HEK293 (cell line): ENCODE data around the gene CAND2.

Experiments
- EGR2 ChIP-seq: fragments of 450-650 bp; formaldehyde crosslinking; IDR thresholded peaks from 2 replicates; pipeline ENCODE4 v1.5.1; 2016; ENCODE audit warnings: low read depth, missing biosample characterization, missing genetic modification characterization
- GLI2 ChIP-seq: fragments of 450-650 bp; formaldehyde crosslinking; IDR thresholded peaks from 2 replicates; pipeline ENCODE4; 2017; ENCODE audit warnings: missing biosample characterization, missing genetic modification characterization, low read depth, borderline replicate concordance
- KLF10 ChIP-seq: fragments of 450-650 bp; IDR thresholded peaks from 2 replicates; pipeline ENCODE4 v1.5.1; 2018; ENCODE audit warnings: missing biosample characterization, mild to moderate bottlenecking, missing genetic modification characterization
- MEIS1 ChIP-seq: sonication (generic); formaldehyde crosslinking; IDR thresholded peaks from 2 replicates; pipeline ENCODE4 v1.8.1; 2022; ENCODE audit warnings: missing genetic modification reagents, mild to moderate bottlenecking, borderline replicate concordance
- SALL2 ChIP-seq: fragments of 450-650 bp; formaldehyde crosslinking; IDR thresholded peaks from 2 replicates; pipeline ENCODE4 v1.5.0; 2017; ENCODE audit warnings: missing biosample characterization, mild to moderate bottlenecking, missing genetic modification characterization, borderline replicate concordance
- SCRT1 ChIP-seq: fragments of 450-650 bp; formaldehyde crosslinking; IDR thresholded peaks from 2 replicates; pipeline ENCODE4 v1.5.1; 2016; ENCODE audit warnings: missing biosample characterization, missing genetic modification characterization, borderline replicate concordance
- SETDB1 ChIP-seq: IDR thresholded peaks from one replicate; pipeline ENCODE4 v1.6.1; 2017; ENCODE audit warnings: mild to moderate bottlenecking, low read length, moderate library complexity, mixed read lengths; ENCODE audit not compliant: insufficient read length
- TRIM28 ChIP-seq: IDR thresholded peaks from 2 replicates; pipeline ENCODE4 v1.6.1; 2011; ENCODE audit warnings: low read length, control low read depth, borderline replicate concordance
- YY1 ChIP-seq: fragments of 450-650 bp; formaldehyde crosslinking; IDR thresholded peaks from 2 replicates; pipeline ENCODE4 v1.5.1; 2018; ENCODE audit warnings: missing biosample characterization, missing genetic modification characterization
- ZBTB7A ChIP-seq: fragments of 450-650 bp; formaldehyde crosslinking; IDR thresholded peaks from 2 replicates; pipeline ENCODE4 v1.5.1; 2016; ENCODE audit warnings: low read depth, missing biosample characterization, missing genetic modification characterization
- ZNF146 ChIP-seq: fragments of 450-650 bp; formaldehyde crosslinking; IDR thresholded peaks from 2 replicates; pipeline ENCODE4 v1.5.1; 2016; ENCODE audit warnings: missing biosample characterization, missing genetic modification characterization
- ZNF157 ChIP-seq: fragments of 450-650 bp; formaldehyde crosslinking; IDR thresholded peaks from 2 replicates; pipeline ENCODE4 v1.5.1; 2016; ENCODE audit warnings: missing biosample characterization, missing genetic modification characterization
- ZNF18 ChIP-seq: fragments of 450-650 bp; formaldehyde crosslinking; IDR thresholded peaks from 2 replicates; pipeline ENCODE4 v1.5.1; 2016; ENCODE audit warnings: missing biosample characterization, missing genetic modification characterization
- ZNF2 ChIP-seq: fragments of 450-650 bp; formaldehyde crosslinking; IDR thresholded peaks from 2 replicates; pipeline ENCODE4 v1.5.1; 2016; ENCODE audit warnings: missing biosample characterization, missing genetic modification characterization
- ZNF214 ChIP-seq: fragments of 450-650 bp; formaldehyde crosslinking; IDR thresholded peaks from 2 replicates; pipeline ENCODE4 v1.5.1; 2017; ENCODE audit warnings: missing biosample characterization, mild to moderate bottlenecking, missing genetic modification characterization, borderline replicate concordance
- ZNF221 ChIP-seq: fragments of 450-650 bp; formaldehyde crosslinking; IDR thresholded peaks from 2 replicates; pipeline ENCODE4 v1.5.1; 2017; ENCODE audit warnings: missing biosample characterization, missing genetic modification characterization, borderline replicate concordance
- ZNF354C ChIP-seq: fragments of 450-650 bp; formaldehyde crosslinking; IDR thresholded peaks from 2 replicates; pipeline ENCODE4 v1.5.1; 2016; ENCODE audit warnings: missing biosample characterization, missing genetic modification characterization, low read depth, borderline replicate concordance
- ZNF394 ChIP-seq: fragments of 450-650 bp; formaldehyde crosslinking; IDR thresholded peaks from 2 replicates; pipeline ENCODE4 v1.5.1; 2016; ENCODE audit warnings: missing biosample characterization, missing genetic modification characterization, mild to moderate bottlenecking, moderate library complexity, borderline replicate concordance
- ZNF549 ChIP-seq: fragments of 450-650 bp; IDR thresholded peaks from 2 replicates; pipeline ENCODE4 v1.5.1; 2018; ENCODE audit warnings: missing biosample characterization, missing genetic modification characterization, mild to moderate bottlenecking, inconsistent platforms, moderate library complexity
- ZNF558 ChIP-seq: fragments of 450-650 bp; formaldehyde crosslinking; IDR thresholded peaks from 2 replicates; pipeline ENCODE4 v1.5.1; 2016; ENCODE audit warnings: missing biosample characterization, missing genetic modification characterization
- ZNF571 ChIP-seq: fragments of 450-650 bp; formaldehyde crosslinking; IDR thresholded peaks from 2 replicates; pipeline ENCODE4 v1.5.0; 2017; ENCODE audit warnings: missing biosample characterization, missing genetic modification characterization
- ZNF600 ChIP-seq: fragments of 450-650 bp; formaldehyde crosslinking; IDR thresholded peaks from 2 replicates; pipeline ENCODE4 v1.5.1; 2016; ENCODE audit warnings: missing biosample characterization, missing genetic modification characterization
- ZNF610 ChIP-seq: fragments of 450-650 bp; formaldehyde crosslinking; IDR thresholded peaks from 2 replicates; pipeline ENCODE4 v1.5.1; 2016; ENCODE audit warnings: missing biosample characterization, missing genetic modification characterization, borderline replicate concordance
- ZNF629 ChIP-seq: fragments of 450-650 bp; formaldehyde crosslinking; IDR thresholded peaks from 2 replicates; pipeline ENCODE4 v1.5.1; 2017; ENCODE audit warnings: missing biosample characterization, missing genetic modification characterization
- ZNF664 ChIP-seq: fragments of 450-650 bp; formaldehyde crosslinking; IDR thresholded peaks from 2 replicates; pipeline ENCODE4 v1.5.1; 2016; ENCODE audit warnings: missing biosample characterization, missing genetic modification characterization
- ZNF677 ChIP-seq: fragments of 450-650 bp; IDR thresholded peaks from 2 replicates; pipeline ENCODE4 v1.5.0; 2018; ENCODE audit warnings: missing biosample characterization, mild to moderate bottlenecking, missing genetic modification characterization, moderate library complexity
- ZNF837 ChIP-seq: fragments of 450-650 bp; formaldehyde crosslinking; IDR thresholded peaks from 2 replicates; pipeline ENCODE4 v1.5.1; 2016; ENCODE audit warnings: missing biosample characterization, missing genetic modification characterization
- ZNF843 ChIP-seq: fragments of 450-650 bp; formaldehyde crosslinking; IDR thresholded peaks from 2 replicates; pipeline ENCODE4 v1.5.1; 2016; ENCODE audit warnings: missing biosample characterization, missing genetic modification characterization
- TF ChIP-seq, protein P1 (sequence below): fragments of 450-650 bp; formaldehyde crosslinking; IDR thresholded peaks from 2 replicates; pipeline ENCODE4 v1.5.1; 2016; ENCODE audit warnings: missing biosample characterization, missing genetic modification characterization, low read depth
- TF ChIP-seq, protein P2 (sequence below): fragments of 450-650 bp; formaldehyde crosslinking; IDR thresholded peaks from 2 replicates; pipeline ENCODE4 v1.5.1; 2016; ENCODE audit warnings: missing biosample characterization, missing genetic modification characterization
- TF ChIP-seq, protein P3 (sequence below): sonication (generic); formaldehyde crosslinking; IDR thresholded peaks from 2 replicates; pipeline ENCODE4 v1.8.1; 2022; ENCODE audit warnings: mild to moderate bottlenecking, moderate library complexity, missing genetic modification reagents
- TF ChIP-seq, protein P4 (sequence below): fragments of 450-650 bp; formaldehyde crosslinking; IDR thresholded peaks from 2 replicates; pipeline ENCODE4 v1.5.1; 2016; ENCODE audit warnings: missing biosample characterization, missing genetic modification characterization

The CAND2 gene

GRCh38 chr3:12841149-12841969, 44.9 kb downstream of the CAND2 start, which contains the start of gene RPL32 (continued):
- TF ChIP-seq, protein P1, sequence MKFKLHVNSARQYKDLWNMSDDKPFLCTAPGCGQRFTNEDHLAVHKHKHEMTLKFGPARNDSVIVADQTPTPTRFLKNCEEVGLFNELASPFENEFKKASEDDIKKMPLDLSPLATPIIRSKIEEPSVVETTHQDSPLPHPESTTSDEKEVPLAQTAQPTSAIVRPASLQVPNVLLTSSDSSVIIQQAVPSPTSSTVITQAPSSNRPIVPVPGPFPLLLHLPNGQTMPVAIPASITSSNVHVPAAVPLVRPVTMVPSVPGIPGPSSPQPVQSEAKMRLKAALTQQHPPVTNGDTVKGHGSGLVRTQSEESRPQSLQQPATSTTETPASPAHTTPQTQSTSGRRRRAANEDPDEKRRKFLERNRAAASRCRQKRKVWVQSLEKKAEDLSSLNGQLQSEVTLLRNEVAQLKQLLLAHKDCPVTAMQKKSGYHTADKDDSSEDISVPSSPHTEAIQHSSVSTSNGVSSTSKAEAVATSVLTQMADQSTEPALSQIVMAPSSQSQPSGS (tag by site-specific recombination) = no peak
- TF ChIP-seq ZNF571 (tag by site-specific recombination) (no peak), ZNF146 (tag by site-specific recombination) (no peak), SALL2 (tag by site-specific recombination) (0 out of 2 replicates have a peak, but pooled peaks have one; percentile 10), SCRT1 (tag by site-specific recombination) (no peak), ZNF157 (tag by site-specific recombination) (no peak), ZNF610 (tag by site-specific recombination) (peak; percentile 18; the same call in 1 of the 2 replicates), ZNF18 (tag by site-specific recombination) (no peak), ZNF549 (no peak), MEIS1 (CRISPR knock-in tag) (no peak), ZNF2 (peak; percentile 72), ZNF394 (peak; percentile 55; the same call in 1 of the 2 replicates), ZNF677 (tag by site-specific recombination) (no peak), GLI2 (tag by site-specific recombination) (0 out of 2 replicates have a peak, but pooled peaks have one; percentile 59), YY1 (tag by site-specific recombination) (peak; percentile 86), ZNF629 (peak; percentile 80), ZNF214 (tag by site-specific recombination) (no peak), SETDB1 (peak; percentile 13), ZNF837 (tag by site-specific recombination) (no peak), ZNF558 (tag by site-specific recombination) (peak; percentile 25; the same call in 1 of the 2 replicates), ZNF354C (tag by site-specific recombination) (no peak), ZBTB7A (no peak), KLF10 (peak; percentile 83), TRIM28 (no peak), ZNF221 (tag by site-specific recombination) (no peak), ZNF600 (tag by site-specific recombination) (peak; percentile 44), ZNF664 (tag by site-specific recombination) (0 out of 2 replicates have a peak, but pooled peaks have one; percentile 53), EGR2 (tag by site-specific recombination) (no peak), ZNF843 (tag by site-specific recombination) (0 out of 2 replicates have a peak, but pooled peaks have one; percentile 34)
- TF ChIP-seq, protein P2, sequence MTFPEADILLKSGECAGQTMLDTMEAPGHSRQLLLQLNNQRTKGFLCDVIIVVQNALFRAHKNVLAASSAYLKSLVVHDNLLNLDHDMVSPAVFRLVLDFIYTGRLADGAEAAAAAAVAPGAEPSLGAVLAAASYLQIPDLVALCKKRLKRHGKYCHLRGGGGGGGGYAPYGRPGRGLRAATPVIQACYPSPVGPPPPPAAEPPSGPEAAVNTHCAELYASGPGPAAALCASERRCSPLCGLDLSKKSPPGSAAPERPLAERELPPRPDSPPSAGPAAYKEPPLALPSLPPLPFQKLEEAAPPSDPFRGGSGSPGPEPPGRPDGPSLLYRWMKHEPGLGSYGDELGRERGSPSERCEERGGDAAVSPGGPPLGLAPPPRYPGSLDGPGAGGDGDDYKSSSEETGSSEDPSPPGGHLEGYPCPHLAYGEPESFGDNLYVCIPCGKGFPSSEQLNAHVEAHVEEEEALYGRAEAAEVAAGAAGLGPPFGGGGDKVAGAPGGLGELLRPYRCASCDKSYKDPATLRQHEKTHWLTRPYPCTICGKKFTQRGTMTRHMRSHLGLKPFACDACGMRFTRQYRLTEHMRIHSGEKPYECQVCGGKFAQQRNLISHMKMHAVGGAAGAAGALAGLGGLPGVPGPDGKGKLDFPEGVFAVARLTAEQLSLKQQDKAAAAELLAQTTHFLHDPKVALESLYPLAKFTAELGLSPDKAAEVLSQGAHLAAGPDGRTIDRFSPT = no peak
- TF ChIP-seq, protein P3, sequence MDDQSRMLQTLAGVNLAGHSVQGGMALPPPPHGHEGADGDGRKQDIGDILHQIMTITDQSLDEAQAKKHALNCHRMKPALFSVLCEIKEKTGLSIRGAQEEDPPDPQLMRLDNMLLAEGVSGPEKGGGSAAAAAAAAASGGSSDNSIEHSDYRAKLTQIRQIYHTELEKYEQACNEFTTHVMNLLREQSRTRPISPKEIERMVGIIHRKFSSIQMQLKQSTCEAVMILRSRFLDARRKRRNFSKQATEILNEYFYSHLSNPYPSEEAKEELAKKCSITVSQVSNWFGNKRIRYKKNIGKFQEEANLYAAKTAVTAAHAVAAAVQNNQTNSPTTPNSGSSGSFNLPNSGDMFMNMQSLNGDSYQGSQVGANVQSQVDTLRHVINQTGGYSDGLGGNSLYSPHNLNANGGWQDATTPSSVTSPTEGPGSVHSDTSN = no peak
- TF ChIP-seq, protein P4, sequence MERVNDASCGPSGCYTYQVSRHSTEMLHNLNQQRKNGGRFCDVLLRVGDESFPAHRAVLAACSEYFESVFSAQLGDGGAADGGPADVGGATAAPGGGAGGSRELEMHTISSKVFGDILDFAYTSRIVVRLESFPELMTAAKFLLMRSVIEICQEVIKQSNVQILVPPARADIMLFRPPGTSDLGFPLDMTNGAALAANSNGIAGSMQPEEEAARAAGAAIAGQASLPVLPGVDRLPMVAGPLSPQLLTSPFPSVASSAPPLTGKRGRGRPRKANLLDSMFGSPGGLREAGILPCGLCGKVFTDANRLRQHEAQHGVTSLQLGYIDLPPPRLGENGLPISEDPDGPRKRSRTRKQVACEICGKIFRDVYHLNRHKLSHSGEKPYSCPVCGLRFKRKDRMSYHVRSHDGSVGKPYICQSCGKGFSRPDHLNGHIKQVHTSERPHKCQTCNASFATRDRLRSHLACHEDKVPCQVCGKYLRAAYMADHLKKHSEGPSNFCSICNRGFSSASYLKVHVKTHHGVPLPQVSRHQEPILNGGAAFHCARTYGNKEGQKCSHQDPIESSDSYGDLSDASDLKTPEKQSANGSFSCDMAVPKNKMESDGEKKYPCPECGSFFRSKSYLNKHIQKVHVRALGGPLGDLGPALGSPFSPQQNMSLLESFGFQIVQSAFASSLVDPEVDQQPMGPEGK (tag by site-specific recombination) = no peak
